ENCODE measurements around the gene ARPC1B.

ARPC1B gene

DNA sequence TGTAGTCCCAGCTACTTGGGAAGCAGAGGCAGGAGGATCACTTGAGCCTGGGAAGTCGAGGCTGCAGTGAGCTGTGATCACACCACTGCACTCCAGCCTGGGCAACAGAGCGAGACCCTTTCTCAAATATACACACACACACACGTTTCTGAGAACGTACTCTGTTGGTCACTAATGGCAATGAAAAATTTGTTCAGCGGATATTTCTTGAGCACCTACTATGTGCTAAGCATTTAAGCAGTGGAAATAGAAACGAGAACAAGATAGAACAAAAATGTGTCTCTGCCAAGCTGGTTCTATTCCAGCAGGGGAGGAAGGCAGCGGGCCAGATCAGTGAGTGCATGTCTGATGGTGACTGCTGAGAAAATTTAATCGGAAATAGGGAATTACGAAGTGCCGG is 8.7 kb downstream of the ARPC1B start:
- peaks cover 42% of the 10 kb centered on the region for H3K4me1 ChIP-seq (ENCODE audit: insufficient read depth, low read length, severe bottlenecking)
- H3F3A ChIP-seq (ENCODE audit: insufficient read depth, low read length), result peaks cover 19% of the 10 kb centered on the region
- TF ChIP-seq EZH2 (IDR thresholded peaks at IDR 0.05; ENCODE audit: borderline replicate concordance, low read length), result no peak
- TF ChIP-seq, protein P1, sequence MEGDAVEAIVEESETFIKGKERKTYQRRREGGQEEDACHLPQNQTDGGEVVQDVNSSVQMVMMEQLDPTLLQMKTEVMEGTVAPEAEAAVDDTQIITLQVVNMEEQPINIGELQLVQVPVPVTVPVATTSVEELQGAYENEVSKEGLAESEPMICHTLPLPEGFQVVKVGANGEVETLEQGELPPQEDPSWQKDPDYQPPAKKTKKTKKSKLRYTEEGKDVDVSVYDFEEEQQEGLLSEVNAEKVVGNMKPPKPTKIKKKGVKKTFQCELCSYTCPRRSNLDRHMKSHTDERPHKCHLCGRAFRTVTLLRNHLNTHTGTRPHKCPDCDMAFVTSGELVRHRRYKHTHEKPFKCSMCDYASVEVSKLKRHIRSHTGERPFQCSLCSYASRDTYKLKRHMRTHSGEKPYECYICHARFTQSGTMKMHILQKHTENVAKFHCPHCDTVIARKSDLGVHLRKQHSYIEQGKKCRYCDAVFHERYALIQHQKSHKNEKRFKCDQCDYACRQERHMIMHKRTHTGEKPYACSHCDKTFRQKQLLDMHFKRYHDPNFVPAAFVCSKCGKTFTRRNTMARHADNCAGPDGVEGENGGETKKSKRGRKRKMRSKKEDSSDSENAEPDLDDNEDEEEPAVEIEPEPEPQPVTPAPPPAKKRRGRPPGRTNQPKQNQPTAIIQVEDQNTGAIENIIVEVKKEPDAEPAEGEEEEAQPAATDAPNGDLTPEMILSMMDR (IDR thresholded peaks at IDR 0.05; ENCODE audit: low read length), result no peak
- H3K9ac ChIP-seq (ENCODE audit: low read length), result no peak overlapping the region
- H3K9me3 ChIP-seq (ENCODE audit: low read length), result no peaks in the 10 kb centered on the region
- no peaks in the 10 kb centered on the region for H4K20me1 ChIP-seq (ENCODE audit: insufficient read depth, low read length)
- no peaks in the 10 kb centered on the region for H3K9me2 ChIP-seq (ENCODE audit: low read depth, low read length)
- H3K4me2 ChIP-seq (ENCODE audit: low read length), result no peak overlapping the region
- peaks cover 12% of the 10 kb centered on the region; the same call in 1 of the 2 replicates for H3K79me2 ChIP-seq (ENCODE audit: insufficient read depth, low read length)
- H3K36me3 ChIP-seq (ENCODE audit: insufficient read depth, low read length), result peaks cover 58% of the 10 kb centered on the region
- H3K27me3 ChIP-seq (ENCODE audit: insufficient read depth, low read length), result no peaks in the 10 kb centered on the region
- H3K4me3 ChIP-seq (ENCODE audit: low read depth, low read length, poor library complexity, severe bottlenecking), result no peak overlapping the region
- H3K27ac ChIP-seq (ENCODE audit: low read depth, low read length, poor library complexity, severe bottlenecking), result peak overlapping the region; percentile 45
- no peak overlapping the region for H2AFZ ChIP-seq (ENCODE audit: low read length)

DNA sequence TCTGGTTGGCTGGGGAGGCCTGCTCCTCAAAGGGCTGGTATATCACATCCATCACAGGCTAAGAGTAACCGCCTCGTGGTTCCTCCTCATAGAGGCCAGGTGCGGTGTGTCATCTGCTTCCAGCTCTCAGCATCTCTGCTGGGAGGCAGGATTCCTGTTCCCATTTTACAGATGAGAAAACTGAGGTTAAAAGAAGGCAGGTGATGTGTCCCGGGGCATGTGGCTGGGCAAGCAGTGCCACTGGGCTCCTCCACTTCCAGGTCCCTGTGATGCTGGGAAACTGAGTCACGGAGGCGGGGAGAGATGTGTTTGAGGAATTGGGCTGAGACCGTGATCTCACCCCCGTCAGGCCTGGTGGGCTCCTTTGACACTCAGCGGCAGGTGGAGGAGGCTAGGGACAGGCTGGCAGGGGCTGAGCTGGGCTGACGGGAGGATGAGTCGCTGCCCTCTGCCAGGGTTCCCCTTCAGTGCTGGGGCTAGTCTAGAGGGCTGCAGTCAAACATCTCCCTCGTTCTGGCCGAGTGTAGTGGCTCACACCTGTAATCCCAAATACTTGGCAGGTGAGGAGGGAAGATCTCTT is 9.4 kb downstream of the ARPC1B start:
- H3K4me2 ChIP-seq (ENCODE audit: low read length), result no peak overlapping the region
- peaks cover 41% of the 10 kb centered on the region for H3K4me1 ChIP-seq (ENCODE audit: insufficient read depth, low read length, severe bottlenecking)
- no peak overlapping the region for H2AFZ ChIP-seq (ENCODE audit: low read length)
- H4K20me1 ChIP-seq (ENCODE audit: insufficient read depth, low read length), result no peaks in the 10 kb centered on the region
- no peaks in the 10 kb centered on the region for H3K9me3 ChIP-seq (ENCODE audit: low read length)
- no peaks in the 10 kb centered on the region for H3K9me2 ChIP-seq (ENCODE audit: low read depth, low read length)
- H3K27me3 ChIP-seq (ENCODE audit: insufficient read depth, low read length), result no peaks in the 10 kb centered on the region
- H3K4me3 ChIP-seq (ENCODE audit: low read depth, low read length, poor library complexity, severe bottlenecking), result no peak overlapping the region
- H3K9ac ChIP-seq (ENCODE audit: low read length), result no peak overlapping the region
- peaks cover 19% of the 10 kb centered on the region for H3F3A ChIP-seq (ENCODE audit: insufficient read depth, low read length)
- peak overlapping the region; percentile 45 for H3K27ac ChIP-seq (ENCODE audit: low read depth, low read length, poor library complexity, severe bottlenecking)
- peaks cover 12% of the 10 kb centered on the region; the same call in 1 of the 2 replicates for H3K79me2 ChIP-seq (ENCODE audit: insufficient read depth, low read length)
- H3K36me3 ChIP-seq (ENCODE audit: insufficient read depth, low read length), result peaks cover 58% of the 10 kb centered on the region
- TF ChIP-seq, protein P1 (IDR thresholded peaks at IDR 0.05; ENCODE audit: low read length), result no peak
- no peak for TF ChIP-seq EZH2 (IDR thresholded peaks at IDR 0.05; ENCODE audit: borderline replicate concordance, low read length)

DNA sequence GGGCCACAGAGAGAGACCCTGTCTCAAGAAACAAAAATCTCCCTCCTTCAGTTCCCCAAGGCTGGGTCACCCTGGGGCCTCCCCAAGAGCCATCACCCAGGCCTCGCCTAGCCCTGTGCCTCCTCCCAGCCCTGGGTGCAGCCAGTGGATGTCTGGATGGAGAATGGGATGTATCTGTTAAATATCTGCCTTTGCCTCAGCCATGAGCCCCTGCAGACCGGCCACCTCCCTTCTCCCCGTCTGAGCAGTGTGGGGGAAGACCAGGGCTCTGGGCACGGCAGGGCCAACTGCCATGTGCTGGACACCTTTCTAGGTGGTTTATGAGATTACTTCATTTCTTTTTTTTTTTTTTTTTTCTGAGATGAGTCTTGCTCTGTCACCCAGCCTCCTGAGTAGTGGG is 10.0 kb downstream of the ARPC1B start:
- Histone ChIP-seq H3K4me2 (ENCODE audit: low read length) (no peak overlapping the region), H4K20me1 (ENCODE audit: insufficient read depth, low read length) (no peaks in the 10 kb centered on the region), H3K79me2 (ENCODE audit: insufficient read depth, low read length) (peaks cover 12% of the 10 kb centered on the region; the same call in 1 of the 2 replicates), H3K4me1 (ENCODE audit: insufficient read depth, low read length, severe bottlenecking) (peaks cover 35% of the 10 kb centered on the region), H3F3A (ENCODE audit: insufficient read depth, low read length) (peaks cover 12% of the 10 kb centered on the region), H3K27me3 (ENCODE audit: insufficient read depth, low read length) (no peaks in the 10 kb centered on the region), H3K9ac (ENCODE audit: low read length) (no peak overlapping the region), H3K9me2 (ENCODE audit: low read depth, low read length) (no peaks in the 10 kb centered on the region), H2AFZ (ENCODE audit: low read length) (no peak overlapping the region), H3K4me3 (ENCODE audit: low read depth, low read length, poor library complexity, severe bottlenecking) (no peak overlapping the region), H3K27ac (ENCODE audit: low read depth, low read length, poor library complexity, severe bottlenecking) (peak overlapping the region; percentile 45), H3K9me3 (ENCODE audit: low read length) (no peaks in the 10 kb centered on the region), H3K36me3 (ENCODE audit: insufficient read depth, low read length) (peaks cover 64% of the 10 kb centered on the region)
- TF ChIP-seq, protein P1 (IDR thresholded peaks at IDR 0.05; ENCODE audit: low read length), result no peak
- TF ChIP-seq EZH2 (IDR thresholded peaks at IDR 0.05; ENCODE audit: borderline replicate concordance, low read length), result no peak

Measured in OCI-LY1 (cell line).